Measurements from ENCODE around the gene GGT5. TPM values are rescaled to one million over a fixed set of nuclear protein-coding genes. Genes with fewer than 3 reads are reported as not detected.

GGT5 gene
- total RNA-seq, 4 donors from 2014 or later = 8.9 to 25.2 (median 12.3) TPM

- TF ChIP-seq CTCF (IDR thresholded peaks at IDR 0.05) = no peak
- no peak for TF ChIP-seq POLR2A (IDR thresholded peaks at IDR 0.05)
- peaks cover 0 to 20% (median 0%) of the 10 kb centered on the region in 4 donors for H3K4me1 ChIP-seq
- peak overlapping the region in 3 of 4 donors; percentile 24 to 42 (median 42) for H3K4me3 ChIP-seq
- peaks cover 0 to 9% (median 0%) of the 10 kb centered on the region in 3 donors for H3K36me3 ChIP-seq
- no peaks in the 10 kb centered on the region for H3K9me3 ChIP-seq
- DNase-seq = no peak
- H3K27me3 ChIP-seq = no peaks in the 10 kb centered on the region
- H3K27ac ChIP-seq = peak overlapping the region in 3 of 4 donors; percentile 32 to 80 (median 70)
These were observed 62.6 kb downstream of the GGT5 start for GRCh38 chr22:24181996-24182899.

GRCh38 chr22:24181088-24181995, 63.5 kb downstream of the GGT5 start, which contains the start of gene SUSD2:
SUSD2 (plus strand) TSS chr22:24181487; CDS start chr22:24181520, 33 bp downstream.
- H3K36me3 ChIP-seq = peaks cover 0 to 18% (median 0%) of the 10 kb centered on the region in 3 donors
- H3K27ac ChIP-seq = peak within 1 kb of the TSS in 3 of 4 donors; percentile 32 to 80 (median 70)
- H3K27me3 ChIP-seq = no peaks in the 10 kb centered on the region
- TF ChIP-seq CTCF (IDR thresholded peaks at IDR 0.05) (no peak), POLR2A (IDR thresholded peaks at IDR 0.05) (peak; percentile 39 to 52)
- H3K9me3 ChIP-seq = no peaks in the 10 kb centered on the region
- peak within 1 kb of the TSS in 3 of 4 donors; percentile 24 to 42 (median 42) for H3K4me3 ChIP-seq
- peak in 2 of 3 donors; percentile 72 to 88 for DNase-seq
- peaks cover 0 to 20% (median 0%) of the 10 kb centered on the region in 4 donors for H3K4me1 ChIP-seq

- no peaks in the 10 kb centered on the region for H3K9me3 ChIP-seq
- H3K27ac ChIP-seq = peak overlapping the region in 2 of 4 donors; percentile 70 to 80
- no peak for DNase-seq
- peaks cover 0 to 27% (median 0%) of the 10 kb centered on the region in 3 donors for H3K36me3 ChIP-seq
- no peaks in the 10 kb centered on the region for H3K27me3 ChIP-seq
- peaks cover 0 to 20% (median 0%) of the 10 kb centered on the region in 4 donors for H3K4me1 ChIP-seq
- TF ChIP-seq POLR2A (IDR thresholded peaks at IDR 0.05) (no peak), CTCF (IDR thresholded peaks at IDR 0.05) (no peak)
- H3K4me3 ChIP-seq = no peak overlapping the region
These were observed 64.4 kb downstream of the GGT5 start for GRCh38 chr22:24180316-24181087.

GRCh38 chr22:24179478-24180210, 65.2 kb downstream of the GGT5 start:
- Histone ChIP-seq H3K27ac (no peak overlapping the region), H3K4me3 (no peak overlapping the region), H3K4me1 (peaks cover 0 to 25% (median 0%) of the 10 kb centered on the region in 4 donors), H3K36me3 (peaks cover 0 to 33% (median 0%) of the 10 kb centered on the region in 3 donors), H3K9me3 (no peaks in the 10 kb centered on the region), H3K27me3 (no peaks in the 10 kb centered on the region)
- DNase-seq = no peak
- TF ChIP-seq CTCF (IDR thresholded peaks at IDR 0.05) = no peak
- TF ChIP-seq POLR2A (IDR thresholded peaks at IDR 0.05) = no peak
